T-helper 1 cell (primary cell): ENCODE data around the gene TANGO2.

ENCODE experiments used
- DNase-seq, 5 donors: peaks; one replicate each; pipeline ENCODE4 v3.0.0-alpha.2; 2012 to 2020

Gene TANGO2

GRCh38 chr22:20109411-20110358 lies 88.8 kb downstream of the TANGO2 start:
- no peak for DNase-seq

GRCh38 chr22:20110359-20110985 lies 89.6 kb downstream of the TANGO2 start:
- DNase-seq, result no peak

- peak in 1 of 5 donors; percentile 40 for DNase-seq
These were observed 90.3 kb downstream of the TANGO2 start for GRCh38 chr22:20111045-20111688.

- DNase-seq, result no peak
These were observed 91.0 kb downstream of the TANGO2 start for GRCh38 chr22:20111689-20112622.

- DNase-seq, result no peak
These were observed 92.0 kb downstream of the TANGO2 start for GRCh38 chr22:20112623-20113511.

GRCh38 chr22:20113551-20114310 lies 92.8 kb downstream of the TANGO2 start:
- no peak for DNase-seq

- DNase-seq, result no peak
These were observed 93.9 kb downstream of the TANGO2 start for GRCh38 chr22:20114506-20115475.

- DNase-seq, result no peak
These were observed 94.9 kb downstream of the TANGO2 start, which contains the start of gene RANBP1 for GRCh38 chr22:20115691-20116375. TSS of gene RANBP1 (plus strand) at chr22:20116104. CDS start at chr22:20116185, 81 bp downstream.

GRCh38 chr22:20116376-20116950 lies 95.6 kb downstream of the TANGO2 start:
- no peak for DNase-seq
